Right forelimb (tissue), 1 donor: ENCODE data around the gene RGS17.

Experiments
- DNase-seq: peaks from one replicate; pipeline ENCODE4 v3.0.0-alpha.2; 2018

Gene RGS17

DNA sequence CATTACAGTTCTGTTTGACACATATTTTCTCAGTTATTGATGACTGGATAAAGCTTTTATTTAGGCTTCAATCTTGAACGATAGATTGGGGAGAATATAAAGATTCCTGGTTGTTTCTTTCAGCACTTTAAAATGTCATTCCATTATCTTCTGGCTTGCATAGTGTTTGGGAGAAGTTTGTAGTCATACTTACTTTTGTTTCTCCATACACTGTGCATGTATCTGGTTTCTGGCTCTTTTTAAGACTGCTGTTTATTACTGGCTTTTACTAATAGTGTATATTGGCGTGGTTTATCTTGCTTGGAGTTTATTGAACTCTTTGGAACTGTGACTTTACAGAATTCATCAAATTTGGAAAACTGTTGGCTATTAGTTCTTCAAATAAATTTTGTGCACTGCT, 49.2 kb downstream of the RGS17 start:
- no peak for DNase-seq

DNA sequence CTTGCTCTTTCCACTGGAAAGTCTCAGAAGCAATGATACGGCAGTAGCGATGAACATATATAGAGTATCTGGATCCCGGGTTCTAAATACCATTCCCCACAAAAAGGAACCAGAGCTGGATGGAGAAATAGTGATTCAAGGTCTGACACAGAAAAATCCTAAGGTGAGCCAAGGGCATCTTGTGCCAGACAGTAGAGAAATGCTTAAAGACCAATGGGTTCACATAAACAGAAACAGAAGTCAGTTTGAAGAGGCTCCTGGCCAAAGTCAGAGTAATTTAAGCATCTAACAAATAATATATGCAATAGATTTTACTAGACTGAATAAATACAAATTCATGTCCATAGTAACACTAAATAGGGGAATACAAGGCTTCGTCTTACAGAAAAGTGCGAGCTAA, 54.7 kb downstream of the RGS17 start:
- DNase-seq = no peak

DNA sequence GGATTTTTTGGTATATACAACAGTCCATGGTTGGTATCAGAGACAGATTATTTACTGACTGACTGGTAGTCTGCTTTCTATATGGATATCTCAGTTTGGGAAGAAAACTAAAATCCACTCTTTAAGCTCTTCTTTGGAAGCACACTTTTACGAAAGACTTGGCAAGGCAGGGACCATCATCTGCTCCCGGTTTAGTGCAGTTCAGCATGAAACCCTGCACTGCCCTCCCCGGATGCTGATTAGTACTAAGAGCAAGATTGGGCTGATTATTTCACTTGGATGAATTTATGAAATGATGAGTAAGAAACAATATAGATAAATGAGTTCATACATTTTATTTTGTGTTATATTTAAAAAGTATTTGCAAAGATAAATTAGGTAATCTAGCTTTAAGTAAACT, 56.3 kb downstream of the RGS17 start:
- no peak for DNase-seq

DNA sequence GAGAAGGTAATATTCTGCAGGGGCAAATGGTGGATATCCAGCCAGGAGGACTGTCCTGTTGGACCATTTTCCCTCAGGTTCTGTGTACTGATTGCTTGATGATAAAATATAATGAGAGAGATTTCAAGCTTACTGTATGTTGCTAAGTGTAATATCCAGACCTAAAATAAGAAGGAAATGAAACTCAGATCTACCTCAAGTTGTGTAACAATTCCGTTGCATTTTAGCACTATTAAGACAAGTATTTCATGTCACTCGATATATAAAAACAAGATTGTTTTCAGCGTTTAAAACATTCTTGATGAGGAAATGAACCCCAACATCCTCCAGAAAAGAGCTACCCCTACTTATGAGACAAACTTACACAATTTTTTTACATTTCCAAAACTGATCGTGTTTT, 57.2 kb downstream of the RGS17 start:
- no peak for DNase-seq

DNA sequence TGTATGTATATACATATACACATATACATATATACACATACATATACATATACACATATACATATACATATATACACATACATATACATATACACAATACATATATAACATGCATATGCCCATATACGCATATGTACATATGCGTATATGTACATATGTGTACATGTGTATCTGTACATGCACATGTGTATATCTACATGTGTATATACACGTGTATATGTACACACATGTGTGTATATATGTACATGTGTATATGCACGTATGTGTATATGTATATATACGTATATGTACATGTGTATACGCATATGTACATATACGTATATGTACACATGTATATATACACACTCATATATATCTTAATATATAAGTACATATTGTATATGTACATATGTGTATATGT, 60.3 kb downstream of the RGS17 start:
- no peak for DNase-seq

DNA sequence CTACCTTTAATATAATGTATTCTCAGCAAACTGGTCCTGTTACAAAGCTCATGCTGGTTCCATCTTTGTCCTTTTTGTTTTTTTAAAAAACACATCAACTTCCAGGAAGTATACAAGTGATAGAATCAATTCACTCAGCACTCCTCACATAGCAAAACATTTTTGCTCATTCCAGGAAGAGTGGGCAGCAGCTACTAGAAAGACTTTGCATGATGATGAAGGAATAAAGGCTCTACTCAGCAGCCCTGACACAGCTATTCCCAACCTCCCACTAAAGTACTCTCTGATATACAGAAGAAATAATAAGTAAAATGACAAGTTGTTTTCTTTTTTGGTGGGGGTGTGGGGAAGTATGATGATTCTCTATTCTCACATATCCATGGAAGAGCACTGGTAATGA, 61.2 kb downstream of the RGS17 start:
- DNase-seq = no peak

DNA sequence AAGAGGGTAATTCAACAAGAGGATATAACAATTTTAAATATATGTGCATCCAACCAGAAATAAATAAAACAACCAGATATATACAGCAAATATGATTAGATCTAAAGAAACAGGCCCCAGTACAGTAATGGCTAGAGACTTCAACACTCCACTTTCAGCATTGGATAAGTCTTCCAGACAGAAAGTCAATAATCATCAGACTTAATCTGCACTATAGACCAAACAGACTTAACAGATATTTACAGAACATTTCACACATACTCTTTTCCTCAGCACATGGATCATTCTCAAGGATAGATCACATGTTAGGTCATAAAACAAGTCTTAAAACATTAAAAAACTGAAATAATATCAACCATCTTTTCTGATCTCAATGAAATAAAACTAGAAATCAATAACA, 65.9 kb downstream of the RGS17 start:
- DNase-seq = no peak

DNA sequence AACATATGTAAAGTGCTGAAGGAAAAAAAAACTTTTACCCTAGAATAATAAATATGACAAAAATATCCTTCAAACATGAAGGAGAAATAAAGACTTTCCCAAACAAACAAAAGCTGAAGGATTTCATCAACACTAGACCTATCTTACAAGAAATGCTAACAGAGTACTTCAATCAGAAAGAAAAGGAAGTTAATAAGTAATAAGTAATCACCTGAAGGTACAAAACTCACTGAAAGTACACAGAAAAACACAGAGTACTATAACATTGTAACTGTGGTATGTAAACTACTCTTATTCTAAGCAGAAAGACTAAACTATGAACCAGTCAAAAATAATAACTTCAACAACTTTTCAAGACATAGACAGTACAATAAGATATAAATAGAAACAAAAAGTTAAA, 67.1 kb downstream of the RGS17 start:
- no peak for DNase-seq

DNA sequence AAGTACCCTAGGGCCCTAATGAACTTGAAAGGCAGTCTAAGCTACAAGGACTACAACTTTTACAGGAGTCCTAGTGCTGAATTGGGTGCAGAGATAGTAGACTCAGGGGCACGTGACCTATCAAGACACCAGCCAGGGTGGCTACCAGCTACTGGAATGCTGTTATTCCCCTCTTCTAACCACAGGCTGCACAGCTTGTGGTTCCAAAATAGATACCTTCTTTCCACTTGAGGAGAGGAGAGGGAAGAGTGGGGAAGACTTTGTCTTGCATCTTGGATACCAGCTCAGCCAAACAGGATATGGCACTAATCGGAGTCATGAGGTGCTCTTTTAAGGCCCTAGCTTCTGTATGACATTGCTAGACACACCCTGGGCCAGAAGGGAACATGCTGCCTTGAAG, 68.6 kb downstream of the RGS17 start:
- DNase-seq = no peak

DNA sequence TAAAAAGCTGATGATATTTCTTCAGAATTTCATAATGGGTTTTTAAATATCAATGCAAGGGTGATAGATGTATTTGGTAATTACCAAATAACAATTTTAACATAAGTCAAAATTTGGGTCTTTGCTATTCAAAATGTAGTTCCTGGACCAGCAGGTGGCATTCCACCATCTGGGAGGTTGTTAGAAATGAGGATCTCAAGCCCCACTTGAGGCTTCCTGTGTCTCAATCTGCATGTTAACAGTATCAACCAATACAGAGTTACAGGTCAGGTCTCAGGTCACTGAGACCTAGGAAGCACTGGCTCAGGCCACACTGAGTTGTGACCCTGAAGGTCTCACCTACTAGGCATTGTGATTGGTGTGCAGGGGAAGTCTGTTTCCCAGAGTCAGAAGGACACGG, 71.3 kb downstream of the RGS17 start:
- no peak for DNase-seq

DNA sequence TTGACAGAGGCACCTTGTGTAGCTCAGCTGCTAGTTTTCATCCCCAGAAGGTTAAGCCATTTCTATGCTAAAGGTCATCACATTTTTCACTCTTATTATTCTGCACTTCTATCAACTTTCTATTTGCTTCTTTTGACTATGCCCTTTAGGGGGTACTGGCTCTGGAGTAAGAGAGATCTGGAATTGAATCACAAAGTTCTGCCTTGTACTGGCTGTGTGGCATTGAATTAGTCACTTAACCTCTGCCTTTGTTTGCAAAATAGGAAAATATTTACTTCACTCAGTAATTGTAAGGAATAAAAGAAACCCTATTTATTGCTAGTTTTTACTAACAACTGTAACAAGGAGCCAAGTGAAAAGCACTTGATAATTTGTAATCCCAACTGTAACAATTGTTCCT, 71.8 kb downstream of the RGS17 start:
- no peak for DNase-seq

DNA sequence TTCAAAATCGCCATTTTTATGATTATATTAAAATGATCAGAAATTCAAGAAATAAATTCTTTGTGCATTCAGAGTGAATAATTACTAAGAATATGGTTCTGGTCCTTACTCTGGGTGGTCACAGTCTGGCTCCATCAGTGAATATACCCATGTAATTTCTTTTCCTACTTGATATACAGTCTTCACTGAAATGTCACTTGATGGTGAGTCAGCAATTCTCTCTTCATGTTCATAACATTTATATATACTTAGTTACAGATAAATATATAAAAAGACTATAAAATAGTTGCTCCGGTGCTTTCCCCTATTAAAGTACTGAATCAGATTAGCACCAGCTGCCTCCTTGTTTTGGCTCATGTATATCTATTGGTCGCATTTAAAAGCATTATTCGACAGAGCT, 72.2 kb downstream of the RGS17 start:
- no peak for DNase-seq

DNA sequence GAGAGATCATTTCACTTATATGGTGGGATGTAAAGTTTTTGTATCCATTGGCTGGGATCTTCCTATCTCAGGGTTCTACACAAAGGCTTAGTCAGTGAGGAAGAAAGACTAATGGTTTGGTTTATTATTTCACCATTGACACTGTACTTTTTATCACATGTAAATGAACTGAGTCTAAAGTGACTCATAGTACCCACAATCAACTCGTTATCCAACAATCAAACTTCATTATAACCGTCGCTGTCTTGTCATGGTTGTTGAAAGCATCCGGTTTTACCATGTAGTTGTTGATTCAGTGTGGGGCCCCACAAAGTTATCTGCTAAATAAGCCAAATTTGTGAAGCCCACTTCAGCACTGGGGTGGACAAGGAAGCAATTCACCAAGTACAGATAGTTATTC, 72.8 kb downstream of the RGS17 start:
- no peak for DNase-seq

DNA sequence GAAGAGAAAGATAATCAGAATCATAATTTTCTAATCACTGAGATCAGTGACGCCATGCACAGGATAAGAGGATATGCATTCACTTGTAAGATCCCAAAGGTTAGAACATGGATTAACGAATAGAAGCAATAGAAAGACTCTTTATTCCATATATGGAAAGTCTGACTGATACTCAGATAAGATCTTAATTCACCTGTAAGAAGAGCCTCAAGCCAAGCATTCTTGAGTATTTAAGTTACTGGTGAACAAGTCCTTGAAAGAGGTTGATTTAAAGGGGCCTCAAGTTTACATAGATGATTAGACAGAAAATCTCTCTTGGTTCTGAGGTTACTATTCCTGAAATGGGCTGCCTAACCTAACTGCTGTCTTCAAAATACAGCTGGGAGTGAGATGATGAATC, 74.8 kb downstream of the RGS17 start:
- DNase-seq = no peak

DNA sequence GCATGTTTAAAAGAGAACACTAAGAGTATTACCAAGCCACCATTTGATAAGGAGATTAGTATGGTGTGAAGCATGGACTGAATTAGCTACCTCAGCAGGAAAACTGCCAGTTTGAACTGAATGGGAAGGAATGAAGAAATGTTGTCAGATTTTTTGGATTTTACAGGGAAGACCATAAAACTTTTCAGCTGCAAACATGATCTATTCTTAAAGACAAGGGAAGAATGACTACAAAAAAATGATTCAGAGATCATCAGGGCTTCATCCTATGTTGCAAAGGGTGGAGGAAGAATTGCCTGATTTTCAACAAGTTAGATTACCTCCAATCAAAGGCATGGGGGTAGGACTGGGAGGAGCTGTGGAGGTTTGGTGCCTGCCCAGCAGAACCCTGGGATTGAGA, 79.3 kb downstream of the RGS17 start:
- DNase-seq = no peak

DNA sequence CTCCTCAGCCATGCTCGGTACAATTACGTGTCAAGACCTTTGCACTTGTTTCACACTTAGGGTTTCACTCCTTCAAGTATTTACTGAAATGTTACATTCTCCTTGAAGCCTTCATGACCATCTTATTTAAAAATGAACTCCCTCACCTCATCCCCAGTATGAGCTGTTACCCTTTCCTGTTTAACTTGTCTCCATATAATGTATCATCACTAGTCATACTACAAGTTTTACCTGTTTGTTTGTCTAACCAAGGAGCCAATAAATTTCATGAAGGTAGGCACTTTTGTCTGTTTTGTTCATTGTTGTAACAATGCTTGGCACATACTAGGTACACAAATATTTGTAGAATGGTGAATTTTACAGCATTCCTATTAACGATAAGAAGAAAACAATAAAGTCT, 82.5 kb downstream of the RGS17 start:
- no peak for DNase-seq

DNA sequence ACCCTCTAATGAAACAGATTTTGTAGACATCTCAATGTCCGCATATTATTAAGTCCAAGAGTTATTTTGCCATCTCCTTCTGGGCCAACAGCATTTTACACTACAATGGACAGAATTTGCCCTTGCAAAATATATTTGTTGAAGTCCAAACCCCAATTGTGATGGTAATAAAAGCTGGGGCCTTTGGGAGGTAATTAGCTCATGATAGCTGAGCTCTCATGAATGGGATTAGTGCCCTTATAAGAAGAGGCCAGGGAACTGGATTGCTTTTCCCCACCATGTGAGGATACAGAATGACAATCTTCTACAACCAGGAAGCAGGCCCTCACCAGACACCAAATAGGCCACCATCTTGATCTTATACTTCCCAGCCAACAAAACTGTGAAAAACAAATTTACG, 83.7 kb downstream of the RGS17 start:
- DNase-seq = no peak

DNA sequence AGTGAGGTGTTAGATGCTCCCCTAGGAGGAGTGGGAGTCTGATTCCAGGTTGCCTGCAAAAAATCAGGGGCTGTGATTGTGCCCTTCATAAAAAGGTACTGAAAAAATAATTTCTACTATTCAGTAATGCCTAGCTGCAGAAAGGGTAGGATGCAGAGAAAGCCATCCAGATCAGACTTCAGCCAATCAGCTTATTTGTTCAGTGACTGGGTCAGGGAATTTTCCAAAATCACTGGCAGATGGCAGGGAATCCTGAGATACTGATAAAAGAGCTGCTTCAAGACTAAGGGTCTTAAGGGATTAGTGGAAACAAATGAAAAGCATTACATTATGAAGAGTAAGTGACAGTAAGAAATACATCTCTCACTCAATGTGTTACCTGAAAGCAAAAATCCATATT, 85.8 kb downstream of the RGS17 start:
- no peak for DNase-seq

DNA sequence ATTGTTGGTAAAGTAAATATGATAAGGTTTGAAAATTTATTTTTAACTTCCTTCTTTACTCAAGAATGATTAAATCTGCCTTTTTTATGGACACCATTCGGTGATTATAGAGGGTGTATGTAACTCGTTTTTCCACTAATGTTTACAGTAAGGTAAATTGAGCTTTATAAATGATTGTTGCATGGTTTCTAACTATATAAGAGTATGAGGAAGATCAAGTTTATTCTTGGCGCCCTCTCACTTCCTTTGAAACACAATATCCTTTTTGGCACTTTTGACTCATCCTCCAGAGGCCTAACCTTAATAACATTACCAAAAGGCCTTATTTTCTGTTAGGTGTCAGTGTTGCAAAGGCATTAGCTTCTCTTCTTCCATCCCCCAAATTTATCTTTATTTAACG, 86.8 kb downstream of the RGS17 start:
- DNase-seq = no peak

DNA sequence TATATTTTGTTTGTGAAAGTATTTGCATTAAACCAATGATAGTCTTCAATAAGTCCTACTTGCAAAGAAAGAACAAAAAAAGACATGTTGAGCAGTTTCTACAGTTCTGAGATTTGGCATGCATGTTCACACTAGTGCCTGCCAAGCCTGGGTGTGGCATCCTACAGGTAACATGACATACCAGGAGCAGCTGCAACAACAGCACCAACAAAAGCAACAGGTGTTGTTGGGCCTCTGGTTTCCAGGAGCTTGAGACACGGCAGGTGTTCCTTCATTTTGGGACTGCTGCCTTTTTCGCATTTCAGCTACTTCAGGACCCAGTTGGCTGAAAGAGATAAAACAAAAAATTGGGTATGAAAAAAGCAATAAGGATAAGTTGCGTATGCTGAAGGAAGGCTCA, 87.4 kb downstream of the RGS17 start:
- no peak for DNase-seq

DNA sequence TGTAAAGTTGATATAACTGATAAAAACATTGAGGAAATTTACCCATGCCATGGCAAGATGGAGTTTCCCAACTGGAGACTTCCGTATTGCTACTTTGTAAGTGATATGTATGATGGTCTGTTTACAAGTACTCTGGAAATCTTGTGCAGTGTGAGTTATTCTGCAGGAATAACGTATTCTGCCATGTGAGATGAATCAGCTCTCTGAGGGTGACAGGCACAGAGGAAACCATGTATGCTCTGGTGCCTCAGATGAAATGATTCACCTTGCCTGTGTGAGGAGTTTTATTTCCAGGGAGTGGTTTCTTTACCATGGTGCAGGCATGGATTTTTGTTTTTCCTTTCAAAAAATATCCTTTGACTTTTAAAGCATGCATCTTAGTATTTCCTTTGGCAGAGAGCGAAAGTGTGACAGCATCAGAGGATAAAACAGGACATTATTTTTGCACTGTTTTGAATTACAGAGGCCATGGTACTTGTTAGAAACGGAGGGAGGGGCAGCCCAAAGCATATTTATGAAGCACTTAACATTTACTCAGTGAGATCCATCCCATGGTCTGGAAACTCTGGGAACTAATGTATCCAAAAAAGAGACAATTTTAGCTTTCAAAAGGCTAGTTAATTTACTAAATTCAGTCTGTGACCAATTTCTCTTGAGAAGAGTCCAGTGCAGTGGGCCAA, 92.6 kb downstream of the RGS17 start:
- no peak for DNase-seq

DNA sequence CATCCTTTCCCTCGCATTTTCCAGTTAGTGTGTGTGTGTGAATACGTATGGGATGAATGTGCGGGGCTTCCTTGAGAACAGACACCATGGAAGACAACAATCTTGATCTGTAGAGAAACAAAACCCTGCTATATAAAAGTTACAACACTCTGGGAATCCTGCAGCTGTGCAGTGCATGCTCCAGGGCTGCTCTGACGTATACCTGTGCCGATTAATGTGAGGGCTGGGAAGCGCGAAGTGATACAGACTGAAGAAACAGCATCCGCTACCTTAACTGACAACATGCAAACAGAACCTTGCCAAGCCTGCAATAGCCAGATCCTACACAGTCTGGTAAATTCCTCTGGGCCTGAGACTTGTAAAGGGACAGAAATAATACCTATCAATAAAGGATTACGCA, 96.9 kb downstream of the RGS17 start:
- no peak for DNase-seq

DNA sequence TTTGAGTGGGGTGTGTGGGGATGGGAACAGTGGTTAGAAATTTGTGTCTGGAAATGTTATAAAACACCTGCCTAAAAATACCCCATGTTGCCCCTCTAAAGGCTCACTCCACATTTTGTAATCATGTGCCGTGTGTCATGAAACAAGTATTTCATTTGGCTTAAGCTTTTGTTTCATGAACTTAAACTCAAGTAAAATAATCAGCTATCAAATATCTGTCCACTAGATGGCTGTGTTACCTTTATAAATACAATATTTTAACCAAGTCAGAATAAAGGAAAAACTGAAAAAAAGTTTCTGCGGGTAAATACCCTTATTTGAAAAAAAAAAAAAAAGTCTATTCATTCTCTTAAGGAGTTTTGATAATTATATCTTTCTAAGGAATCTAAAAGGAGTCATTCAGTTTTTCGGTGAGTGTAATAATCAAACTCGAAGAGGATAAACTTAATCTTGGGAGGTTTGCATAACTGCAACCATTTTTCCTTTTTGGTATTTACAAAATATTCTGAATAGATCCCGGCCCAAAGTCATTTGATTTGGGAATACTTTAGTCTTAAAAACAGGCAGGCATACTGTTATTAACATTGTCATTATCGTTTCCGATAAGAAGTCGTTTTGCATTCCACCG, 98.7 kb downstream of the RGS17 start:
- DNase-seq = no peak

DNA sequence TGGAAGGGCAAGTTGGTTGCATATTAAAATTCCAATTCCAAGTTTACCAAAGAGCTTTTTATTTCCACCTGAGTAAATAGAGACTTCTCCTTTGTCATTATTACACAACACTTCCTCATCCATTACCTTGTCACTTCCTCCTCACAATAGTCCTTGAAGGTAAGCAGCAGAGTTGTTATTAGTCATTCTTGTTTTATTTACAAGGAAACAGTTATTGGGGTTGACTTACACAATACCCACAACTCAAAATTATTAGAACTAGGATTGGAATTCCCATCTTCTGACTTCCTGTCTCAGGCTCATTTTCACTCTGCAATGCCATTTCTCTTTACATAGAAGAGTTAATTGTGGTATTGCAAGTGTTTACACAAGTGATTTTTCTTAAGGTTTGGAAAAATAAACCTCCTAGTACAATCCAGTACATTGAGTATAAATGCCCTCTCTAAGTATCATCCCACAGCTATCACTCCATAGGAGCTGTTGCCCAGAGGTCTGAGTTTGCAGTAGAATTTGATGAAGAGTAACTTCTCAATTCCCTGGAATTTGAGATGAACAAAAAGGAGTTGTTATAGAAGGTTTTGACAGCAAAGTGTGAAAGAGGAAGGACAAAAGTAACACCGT, 99.6 kb downstream of the RGS17 start:
- no peak for DNase-seq

DNA sequence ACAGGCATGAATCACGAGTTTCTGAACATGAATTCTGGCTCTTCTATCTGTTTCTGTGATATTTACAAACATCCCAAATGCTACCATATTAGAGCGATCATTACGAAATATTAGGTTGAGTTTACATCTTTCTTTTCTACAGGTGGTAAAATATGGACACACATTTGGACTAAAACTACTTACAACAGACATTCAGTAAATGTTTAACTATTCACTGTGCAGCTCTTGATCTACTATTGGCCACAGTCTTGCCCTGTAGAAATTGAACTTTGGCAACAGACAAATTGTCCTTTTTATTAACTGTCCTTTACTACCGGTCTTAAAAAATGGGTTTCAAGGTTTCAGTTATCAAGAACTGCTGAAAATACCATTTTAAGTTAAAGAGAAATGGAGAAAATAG, 102.1 kb downstream of the RGS17 start:
- no peak for DNase-seq
